Measurements from ENCODE around the gene TRAF3IP3. TPM values are rescaled to one million over a fixed set of nuclear protein-coding genes. Genes with fewer than 3 reads are reported as not detected.

The TRAF3IP3 gene
- total and polyA plus RNA-seq, 2 donors (not counting 1 experiment from before 2014, with no cell fraction given) = not detected

- DNase-seq (ENCODE audit: low read depth in 2 of 2) = no peak
- Histone ChIP-seq H3K36me3 (ENCODE audit: control insufficient read depth, insufficient read depth, low read length) (no peaks in the 10 kb centered on the region), H3K79me2 (ENCODE audit: control insufficient read depth, insufficient read depth, low read length) (no peaks in the 10 kb centered on the region), H4K20me1 (ENCODE audit: control insufficient read depth, extremely low read depth, insufficient read depth, low read length) (no peaks in the 10 kb centered on the region), H3K9me3 (ENCODE audit: control insufficient read depth, insufficient read depth, low read depth, low read length) (no peaks in the 10 kb centered on the region), H3K4me3 (replicated peaks in 1 of 4; ENCODE audit: control extremely low read depth in 1 of 4, insufficient read depth in 1 of 4, low read depth in 3 of 4, low read length in 4 of 4) (no peak overlapping the region), H3K4me1 (ENCODE audit: control insufficient read depth, extremely low read depth, insufficient read depth, low read length) (no peaks in the 10 kb centered on the region), H3K9ac (ENCODE audit: insufficient read depth, low read length) (no peak overlapping the region), H2AFZ (ENCODE audit: low read length) (no peak overlapping the region), H3K4me2 (ENCODE audit: extremely low read depth, insufficient read depth, low read length) (no peak overlapping the region), H3K27me3 (ENCODE audit: control insufficient read depth, insufficient read depth, low read length) (peaks cover 4% of the 10 kb centered on the region), H3K27ac (ENCODE audit: insufficient read depth, low read length) (no peak overlapping the region)
- TF ChIP-seq EZH2 (IDR thresholded peaks at IDR 0.05; ENCODE audit: low read length, missing control alignments) = no peak
- no peak for TF ChIP-seq CTCF (conservative IDR thresholded peaks at IDR 0.05 in 1 of 2, IDR thresholded peaks at IDR 0.05 in 1 of 2; ENCODE audit: low read depth in 1 of 2, low read length in 2 of 2)
Measured at GRCh38 chr1:209785592-209785991, 29.7 kb downstream of the TRAF3IP3 start.

- TF ChIP-seq CTCF (conservative IDR thresholded peaks at IDR 0.05 in 1 of 2, IDR thresholded peaks at IDR 0.05 in 1 of 2; ENCODE audit: low read depth in 1 of 2, low read length in 2 of 2) (no peak), EZH2 (IDR thresholded peaks at IDR 0.05; ENCODE audit: low read length, missing control alignments) (no peak)
- Histone ChIP-seq H3K27me3 (ENCODE audit: control insufficient read depth, insufficient read depth, low read length) (peaks cover 4% of the 10 kb centered on the region), H3K9me3 (ENCODE audit: control insufficient read depth, insufficient read depth, low read depth, low read length) (no peaks in the 10 kb centered on the region), H3K4me2 (ENCODE audit: extremely low read depth, insufficient read depth, low read length) (no peak overlapping the region), H4K20me1 (ENCODE audit: control insufficient read depth, extremely low read depth, insufficient read depth, low read length) (no peaks in the 10 kb centered on the region), H2AFZ (ENCODE audit: low read length) (no peak overlapping the region), H3K27ac (ENCODE audit: insufficient read depth, low read length) (no peak overlapping the region), H3K4me3 (replicated peaks in 1 of 4; ENCODE audit: control extremely low read depth in 1 of 4, insufficient read depth in 1 of 4, low read depth in 3 of 4, low read length in 4 of 4) (no peak overlapping the region), H3K9ac (ENCODE audit: insufficient read depth, low read length) (no peak overlapping the region), H3K4me1 (ENCODE audit: control insufficient read depth, extremely low read depth, insufficient read depth, low read length) (no peaks in the 10 kb centered on the region), H3K79me2 (ENCODE audit: control insufficient read depth, insufficient read depth, low read length) (no peaks in the 10 kb centered on the region), H3K36me3 (ENCODE audit: control insufficient read depth, insufficient read depth, low read length) (no peaks in the 10 kb centered on the region)
- DNase-seq (ENCODE audit: low read depth in 2 of 2) = no peak
Measured at GRCh38 chr1:209786146-209786545, 30.3 kb downstream of the TRAF3IP3 start.

- peaks cover 4% of the 10 kb centered on the region for H3K27me3 ChIP-seq (ENCODE audit: control insufficient read depth, insufficient read depth, low read length)
- TF ChIP-seq CTCF (conservative IDR thresholded peaks at IDR 0.05 in 1 of 2, IDR thresholded peaks at IDR 0.05 in 1 of 2; ENCODE audit: low read depth in 1 of 2, low read length in 2 of 2) (no peak), EZH2 (IDR thresholded peaks at IDR 0.05; ENCODE audit: low read length, missing control alignments) (peak; percentile 35)
- no peak overlapping the region for H2AFZ ChIP-seq (ENCODE audit: low read length)
- H3K4me2 ChIP-seq (ENCODE audit: extremely low read depth, insufficient read depth, low read length) = no peak overlapping the region
- DNase-seq (ENCODE audit: low read depth in 2 of 2) = no peak
- H3K79me2 ChIP-seq (ENCODE audit: control insufficient read depth, insufficient read depth, low read length) = no peaks in the 10 kb centered on the region
- H3K4me3 ChIP-seq (replicated peaks in 1 of 4; ENCODE audit: control extremely low read depth in 1 of 4, insufficient read depth in 1 of 4, low read depth in 3 of 4, low read length in 4 of 4) = no peak overlapping the region
- H3K27ac ChIP-seq (ENCODE audit: insufficient read depth, low read length) = no peak overlapping the region
- H3K9me3 ChIP-seq (ENCODE audit: control insufficient read depth, insufficient read depth, low read depth, low read length) = no peaks in the 10 kb centered on the region
- H4K20me1 ChIP-seq (ENCODE audit: control insufficient read depth, extremely low read depth, insufficient read depth, low read length) = no peaks in the 10 kb centered on the region
- no peaks in the 10 kb centered on the region for H3K4me1 ChIP-seq (ENCODE audit: control insufficient read depth, extremely low read depth, insufficient read depth, low read length)
- H3K36me3 ChIP-seq (ENCODE audit: control insufficient read depth, insufficient read depth, low read length) = no peaks in the 10 kb centered on the region
- no peak overlapping the region for H3K9ac ChIP-seq (ENCODE audit: insufficient read depth, low read length)
Measured at GRCh38 chr1:209787551-209787950, 31.7 kb downstream of the TRAF3IP3 start.

Data from fibroblast of lung (primary cell).